ENCODE results near the gene VAPB.

The VAPB gene

GRCh38 chr20:58479726-58480440 lies 90.9 kb downstream of the VAPB start:
- Mint-ChIP-seq H3K27me3 (peaks cover 29% of the 10 kb centered on the region), H3K36me3 (ENCODE audit: insufficient read depth) (peaks cover 3% of the 10 kb centered on the region), H3K9me3 (peaks cover 6% of the 10 kb centered on the region), H3K4me1 (no peaks in the 10 kb centered on the region), H3K4me3 (no peak overlapping the region), H3K27ac (ENCODE audit: low read depth) (no peak overlapping the region)
- ATAC-seq (replicated peaks; ENCODE audit: extremely low read depth, poor library complexity, severe bottlenecking) (no peak), DNase-seq (ENCODE audit: low spot score in 2 of 2) (no peak)

- no peak for ATAC-seq (replicated peaks; ENCODE audit: extremely low read depth, poor library complexity, severe bottlenecking)
These were observed 91.7 kb downstream of the VAPB start for GRCh38 chr20:58480551-58481336.

GRCh38 chr20:58481481-58482021 lies 92.5 kb downstream of the VAPB start:
- DNase-seq (ENCODE audit: low spot score in 2 of 2): no peak
- Mint-ChIP-seq H3K9me3 (peaks cover 17% of the 10 kb centered on the region), H3K36me3 (ENCODE audit: insufficient read depth) (peaks cover 3% of the 10 kb centered on the region), H3K27ac (ENCODE audit: low read depth) (no peak overlapping the region), H3K27me3 (peaks cover 38% of the 10 kb centered on the region), H3K4me3 (no peak overlapping the region), H3K4me1 (no peaks in the 10 kb centered on the region)
- ATAC-seq (replicated peaks; ENCODE audit: extremely low read depth, poor library complexity, severe bottlenecking): no peak

More at GRCh38 chr20:58480551-58481336, 91.7 kb downstream of the VAPB start:
- Mint-ChIP-seq H3K9me3 (peaks cover 9% of the 10 kb centered on the region), H3K4me3 (no peak overlapping the region), H3K27me3 (peaks cover 30% of the 10 kb centered on the region), H3K36me3 (ENCODE audit: insufficient read depth) (peaks cover 3% of the 10 kb centered on the region), H3K27ac (ENCODE audit: low read depth) (no peak overlapping the region), H3K4me1 (no peaks in the 10 kb centered on the region)
- no peak for DNase-seq (ENCODE audit: low spot score in 2 of 2)

DNA sequence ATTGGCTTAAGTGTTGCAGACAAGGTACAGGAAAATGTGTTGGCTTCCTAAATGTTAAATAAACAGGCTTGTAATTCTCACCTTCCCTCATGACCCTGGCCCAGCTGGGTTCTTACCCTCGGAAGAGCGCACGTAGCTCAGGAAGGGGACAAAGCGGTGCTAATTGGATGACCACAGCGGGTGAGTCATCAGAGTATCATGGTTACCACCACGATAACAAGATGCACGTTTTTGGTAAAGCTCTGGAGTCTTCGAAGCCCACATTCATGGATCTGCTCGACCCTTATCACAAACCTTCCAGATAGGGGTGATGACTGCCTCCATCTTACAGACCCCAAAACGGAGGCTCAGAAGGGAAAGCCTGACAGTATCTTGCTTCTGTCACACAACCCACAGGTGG lies 93.4 kb downstream of the VAPB start:
- H3K27ac Mint-ChIP-seq (ENCODE audit: low read depth): no peak overlapping the region
- no peak overlapping the region for H3K4me3 Mint-ChIP-seq
- peaks cover 18% of the 10 kb centered on the region for H3K9me3 Mint-ChIP-seq
- peaks cover 3% of the 10 kb centered on the region for H3K36me3 Mint-ChIP-seq (ENCODE audit: insufficient read depth)
- H3K4me1 Mint-ChIP-seq: no peaks in the 10 kb centered on the region
- no peak for ATAC-seq (replicated peaks; ENCODE audit: extremely low read depth, poor library complexity, severe bottlenecking)
- peaks cover 41% of the 10 kb centered on the region for H3K27me3 Mint-ChIP-seq
- DNase-seq (ENCODE audit: low spot score in 2 of 2): no peak

DNA sequence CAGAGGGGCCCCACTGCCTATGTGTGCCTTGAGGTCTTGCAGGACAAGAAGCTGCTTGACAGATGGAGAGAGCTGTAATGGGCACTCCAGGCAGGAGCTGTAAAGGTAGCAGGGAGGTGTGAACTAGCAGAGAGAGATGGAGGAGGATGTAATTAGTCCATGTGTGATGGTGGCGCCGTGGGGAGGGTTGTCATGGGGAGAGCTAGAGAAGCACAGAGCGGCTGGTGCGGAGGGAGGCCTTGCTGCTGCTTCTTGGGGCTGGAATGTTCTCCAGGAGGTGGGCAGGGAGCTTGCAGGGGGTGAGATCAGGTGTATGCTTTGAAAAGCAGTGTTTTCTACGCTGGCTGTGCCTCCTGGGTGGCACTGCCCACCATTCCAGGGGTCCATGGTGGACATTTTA lies 94.0 kb downstream of the VAPB start:
- no peak overlapping the region for H3K4me3 Mint-ChIP-seq
- ATAC-seq (replicated peaks; ENCODE audit: extremely low read depth, poor library complexity, severe bottlenecking) (no peak), DNase-seq (ENCODE audit: low spot score in 2 of 2) (no peak)
- peaks cover 17% of the 10 kb centered on the region for H3K9me3 Mint-ChIP-seq
- H3K27me3 Mint-ChIP-seq: peaks cover 41% of the 10 kb centered on the region
- H3K27ac Mint-ChIP-seq (ENCODE audit: low read depth): no peak overlapping the region
- H3K36me3 Mint-ChIP-seq (ENCODE audit: insufficient read depth): peaks cover 3% of the 10 kb centered on the region
- no peaks in the 10 kb centered on the region for H3K4me1 Mint-ChIP-seq

- H3K9me3 Mint-ChIP-seq: peaks cover 13% of the 10 kb centered on the region
- H3K27ac Mint-ChIP-seq (ENCODE audit: low read depth): no peak overlapping the region
- ATAC-seq (replicated peaks; ENCODE audit: extremely low read depth, poor library complexity, severe bottlenecking) (no peak), DNase-seq (ENCODE audit: low spot score in 2 of 2) (no peak)
- H3K36me3 Mint-ChIP-seq (ENCODE audit: insufficient read depth): peaks cover 3% of the 10 kb centered on the region
- H3K4me3 Mint-ChIP-seq: no peak overlapping the region
- no peaks in the 10 kb centered on the region for H3K4me1 Mint-ChIP-seq
- peaks cover 44% of the 10 kb centered on the region for H3K27me3 Mint-ChIP-seq
These were observed 94.4 kb downstream of the VAPB start for GRCh38 chr20:58483470-58483869.

GRCh38 chr20:58485393-58485792 lies 96.4 kb downstream of the VAPB start:
- peaks cover 18% of the 10 kb centered on the region for H3K9me3 Mint-ChIP-seq
- ATAC-seq (replicated peaks; ENCODE audit: extremely low read depth, poor library complexity, severe bottlenecking) (no peak), DNase-seq (ENCODE audit: low spot score in 2 of 2) (no peak)
- no peak overlapping the region for H3K4me3 Mint-ChIP-seq
- peaks cover 1% of the 10 kb centered on the region for H3K36me3 Mint-ChIP-seq (ENCODE audit: insufficient read depth)
- no peak overlapping the region for H3K27ac Mint-ChIP-seq (ENCODE audit: low read depth)
- peaks cover 52% of the 10 kb centered on the region for H3K27me3 Mint-ChIP-seq
- no peaks in the 10 kb centered on the region for H3K4me1 Mint-ChIP-seq

- H3K27me3 Mint-ChIP-seq: peaks cover 48% of the 10 kb centered on the region
These were observed 97.2 kb downstream of the VAPB start for GRCh38 chr20:58486207-58486606.

DNA sequence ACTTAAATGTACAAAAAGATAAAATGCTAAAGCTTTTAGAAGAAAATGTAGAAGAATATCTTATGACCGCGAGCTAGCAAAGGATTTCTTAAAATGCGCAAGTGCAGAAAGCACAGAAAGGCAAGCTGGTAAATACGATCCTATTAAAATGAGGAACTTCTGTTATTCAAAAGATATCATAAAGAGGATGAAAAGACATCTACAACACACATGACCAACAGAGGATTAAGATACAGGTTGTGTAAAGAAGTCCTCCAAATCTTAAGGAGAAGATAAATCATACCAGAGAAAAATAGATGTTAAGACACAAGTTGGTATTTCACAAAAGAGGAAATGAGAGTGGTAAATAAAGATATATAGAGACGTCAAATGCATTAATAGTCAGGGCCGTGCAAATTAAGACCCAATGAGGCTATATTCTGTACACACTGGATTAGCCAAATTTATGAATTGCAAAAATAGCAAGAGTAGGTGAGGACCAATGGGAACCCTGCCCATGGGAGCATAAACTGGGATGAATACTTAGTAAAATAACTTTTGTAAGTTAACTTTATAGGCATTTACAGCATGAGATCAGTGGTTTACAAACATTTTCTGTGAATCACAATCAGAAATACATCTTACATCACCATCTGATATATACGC lies 103.2 kb downstream of the VAPB start:
- Mint-ChIP-seq H3K9me3 (peaks cover 7% of the 10 kb centered on the region), H3K27me3 (peaks cover 19% of the 10 kb centered on the region), H3K36me3 (ENCODE audit: insufficient read depth) (no peaks in the 10 kb centered on the region), H3K4me3 (no peak overlapping the region), H3K4me1 (no peaks in the 10 kb centered on the region), H3K27ac (ENCODE audit: low read depth) (no peak overlapping the region)
- no peak for DNase-seq (ENCODE audit: low spot score in 2 of 2)
- ATAC-seq (replicated peaks; ENCODE audit: extremely low read depth, poor library complexity, severe bottlenecking): no peak

More at GRCh38 chr20:58486207-58486606, 97.2 kb downstream of the VAPB start:
- Mint-ChIP-seq H3K27ac (ENCODE audit: low read depth) (no peak overlapping the region), H3K4me1 (no peaks in the 10 kb centered on the region), H3K9me3 (peaks cover 18% of the 10 kb centered on the region), H3K36me3 (ENCODE audit: insufficient read depth) (peaks cover 1% of the 10 kb centered on the region), H3K4me3 (no peak overlapping the region)
- DNase-seq (ENCODE audit: low spot score in 2 of 2) (no peak), ATAC-seq (replicated peaks; ENCODE audit: extremely low read depth, poor library complexity, severe bottlenecking) (no peak)

GRCh38 chr20:58492795-58493524 lies 103.9 kb downstream of the VAPB start:
- peaks cover 19% of the 10 kb centered on the region for H3K27me3 Mint-ChIP-seq
- no peak overlapping the region for H3K27ac Mint-ChIP-seq (ENCODE audit: low read depth)
- no peak for DNase-seq (ENCODE audit: low spot score in 2 of 2)
- H3K36me3 Mint-ChIP-seq (ENCODE audit: insufficient read depth): no peaks in the 10 kb centered on the region
- H3K4me3 Mint-ChIP-seq: no peak overlapping the region
- peaks cover 7% of the 10 kb centered on the region for H3K9me3 Mint-ChIP-seq
- H3K4me1 Mint-ChIP-seq: no peaks in the 10 kb centered on the region
- ATAC-seq (replicated peaks; ENCODE audit: extremely low read depth, poor library complexity, severe bottlenecking): no peak

DNA sequence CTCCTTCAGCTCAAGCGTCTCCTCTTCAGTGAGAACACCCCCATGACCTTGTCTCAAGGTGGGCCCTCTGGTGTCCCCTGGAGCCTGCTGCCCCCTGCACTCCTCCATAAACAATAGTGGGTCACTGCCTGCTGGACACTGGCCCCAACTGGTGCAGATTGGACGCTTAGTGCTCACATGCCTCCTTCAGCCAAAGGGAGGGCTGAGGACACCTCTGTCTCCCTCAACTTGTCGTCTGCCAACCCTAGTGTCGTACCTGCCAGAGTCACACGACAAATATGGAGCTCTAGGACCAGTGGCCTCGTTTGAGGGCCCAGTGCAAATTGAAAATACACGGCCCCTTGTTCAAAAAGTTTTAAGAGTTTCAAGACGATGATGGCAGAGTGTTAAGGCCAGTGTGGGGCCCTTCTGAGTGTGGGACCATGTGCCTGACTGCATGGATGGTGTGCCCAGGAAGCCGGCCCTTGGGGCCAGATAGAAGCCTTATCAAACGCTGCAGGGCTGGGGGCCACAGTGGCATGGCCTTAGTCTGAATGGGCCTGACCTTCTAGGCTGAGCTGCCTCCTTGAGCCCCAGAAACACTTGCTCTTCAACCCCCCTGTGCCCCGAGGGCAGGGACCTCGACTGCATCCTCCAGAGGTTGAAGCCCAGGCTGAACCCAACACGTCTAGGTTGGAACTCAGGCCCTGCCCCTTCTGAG lies 106.0 kb downstream of the VAPB start:
- DNase-seq (ENCODE audit: low spot score in 2 of 2) (no peak), ATAC-seq (replicated peaks; ENCODE audit: extremely low read depth, poor library complexity, severe bottlenecking) (no peak)
- Mint-ChIP-seq H3K36me3 (ENCODE audit: insufficient read depth) (no peaks in the 10 kb centered on the region), H3K4me1 (no peaks in the 10 kb centered on the region), H3K9me3 (no peaks in the 10 kb centered on the region), H3K27me3 (peaks cover 16% of the 10 kb centered on the region), H3K4me3 (no peak overlapping the region), H3K27ac (ENCODE audit: low read depth) (no peak overlapping the region)
